Endodermal cell (in vitro differentiated cells): ENCODE measurements around the gene NUDT4B. TPM values are rescaled to one million over a fixed set of nuclear protein-coding genes. Genes with fewer than 3 reads are reported as not detected.
"Not testable (repeated sequence)": the region's sequence is repeated elsewhere in the genome, so short reads cannot be mapped to it uniquely, and the experiment has no call there.

Experiments
- DNase-seq: peaks from one replicate; pipeline ENCODE4 v3.0.0-alpha.2; 2017
- H3K27ac ChIP-seq: 2 replicates; pipeline ENCODE4 v1.5.1; 2013; ENCODE audit warnings: mild to moderate bottlenecking, low read depth, low read length, moderate library complexity
- H3K27me3 ChIP-seq: 2 replicates; pipeline ENCODE4 v1.6.1; 2013; ENCODE audit warnings: mild to moderate bottlenecking, low read length, moderate library complexity; ENCODE audit not compliant: insufficient read depth, control insufficient read depth, poor library complexity, severe bottlenecking
- H3K36me3 ChIP-seq: 2 replicates; pipeline ENCODE4 v1.7.0; 2013; ENCODE audit warnings: mild to moderate bottlenecking, low read length, moderate library complexity; ENCODE audit not compliant: control insufficient read depth, insufficient read depth
- H3K4me1 ChIP-seq: one replicate; pipeline ENCODE4 v1.7.0; 2013; ENCODE audit warnings: low read length; ENCODE audit not compliant: control insufficient read depth, insufficient read depth
- H3K4me3 ChIP-seq: 2 replicates; pipeline ENCODE4 v1.5.1; 2013; ENCODE audit warnings: mild to moderate bottlenecking, low read length, moderate library complexity
- H3K9ac ChIP-seq: 2 replicates; pipeline ENCODE4 v1.6.1; 2013; ENCODE audit warnings: mild to moderate bottlenecking, low read length, moderate library complexity; ENCODE audit not compliant: poor library complexity, severe bottlenecking; ENCODE audit errors: extremely low read depth
- H3K9me3 ChIP-seq: 2 replicates; pipeline ENCODE4 v1.6.1; 2013; ENCODE audit warnings: mild to moderate bottlenecking, low read length, moderate library complexity; ENCODE audit not compliant: control insufficient read depth
- H3K27ac Mint-ChIP-seq: 2 replicates; pipeline ENCODE4 v1.8.0; 2020; ENCODE audit warnings: mixed read lengths
- H3K27me3 Mint-ChIP-seq: 2 replicates; pipeline ENCODE4 v1.8.0; 2021; ENCODE audit warnings: mild to moderate bottlenecking, mixed read lengths; ENCODE audit not compliant: insufficient read depth
- H3K36me3 Mint-ChIP-seq: 2 replicates; pipeline ENCODE4 v1.8.0; 2020; ENCODE audit warnings: low read depth, mixed read lengths
- H3K4me1 Mint-ChIP-seq: 2 replicates; pipeline ENCODE4 v1.8.0; 2020; ENCODE audit warnings: mixed read lengths
- H3K4me3 Mint-ChIP-seq: 2 replicates; pipeline ENCODE4 v1.8.0; 2020; ENCODE audit warnings: mild to moderate bottlenecking, moderate library complexity, mixed read lengths
- H3K9me3 Mint-ChIP-seq: 2 replicates; pipeline ENCODE4 v1.8.0; 2020; ENCODE audit warnings: mild to moderate bottlenecking, mixed read lengths
- WGBS, 2 experiments: methylation state at CpG; one replicate each; pipeline versions ENCODE4 v1.1.5 to v1.1.7; 2013; ENCODE audit warnings: missing lambda C conversion rate in 2 of 2, mixed read lengths in 1 of 2; ENCODE audit not compliant: insufficient coverage in 1 of 2, insufficient read length in 1 of 2; 5-methylcytosine and 5-hydroxymethylcytosine counted together
- total RNA-seq, 2 donors: library from RNA; stranded (reverse); fragmentation: NEBNext Ultra II Directional in 1 of 2; extraction: Animal tissue kit (Norgen Biotek cat#: 25700) in 1 of 2; gene quantifications; 2 replicates in 1 of 2; 3 replicates in 1 of 2; pipeline ENCODE4 v1.2.1, GENCODE V29; 2021

Gene NUDT4B
- total RNA-seq, 2 donors from 2014 or later: 0.71 to 1.5 TPM

GRCh38 chr1:148758412-148758811 is 9.8 kb downstream of the NUDT4B start:
- not testable (repeated sequence) for H3K9me3 Mint-ChIP-seq, H3K27ac Mint-ChIP-seq, H3K27ac ChIP-seq, H3K9ac ChIP-seq, H3K4me1 Mint-ChIP-seq, H3K36me3 Mint-ChIP-seq, H3K27me3 ChIP-seq, H3K4me3 Mint-ChIP-seq, H3K27me3 Mint-ChIP-seq, H3K4me3 ChIP-seq, H3K4me1 ChIP-seq, DNase-seq, H3K36me3 ChIP-seq, H3K9me3 ChIP-seq
- no CpG with 5 or more reads among the region's 5 CpGs for WGBS, 2 experiments

DNA sequence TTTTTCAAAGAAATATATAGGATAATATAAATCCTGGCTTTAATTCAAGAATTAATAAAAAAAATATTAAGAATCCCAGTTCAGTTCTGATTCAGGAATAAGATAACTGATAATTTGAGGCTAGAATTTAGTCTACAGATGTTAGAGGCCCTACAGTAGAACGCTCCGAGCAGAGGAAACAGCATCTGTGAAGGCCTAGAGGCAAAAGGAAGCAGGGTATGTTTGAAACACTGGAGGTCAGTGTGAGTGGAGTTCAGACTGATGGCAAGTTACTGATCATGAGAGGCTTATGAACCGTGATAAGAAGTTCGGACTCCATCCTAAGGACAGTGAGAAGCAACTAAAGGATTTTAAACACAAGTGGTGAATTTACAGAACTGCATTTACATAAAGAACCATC is 10.4 kb downstream of the NUDT4B start:
- H3K27ac Mint-ChIP-seq, H3K9ac ChIP-seq, H3K27me3 ChIP-seq, H3K27me3 Mint-ChIP-seq, DNase-seq, H3K9me3 Mint-ChIP-seq, H3K27ac ChIP-seq, H3K36me3 ChIP-seq, H3K4me1 ChIP-seq, H3K4me3 ChIP-seq, H3K4me1 Mint-ChIP-seq, H3K4me3 Mint-ChIP-seq, H3K9me3 ChIP-seq, H3K36me3 Mint-ChIP-seq: not testable (repeated sequence)
- whole genome bisulfite sequencing, 2 experiments: no CpG with 5 or more reads among the region's 4 CpGs

DNA sequence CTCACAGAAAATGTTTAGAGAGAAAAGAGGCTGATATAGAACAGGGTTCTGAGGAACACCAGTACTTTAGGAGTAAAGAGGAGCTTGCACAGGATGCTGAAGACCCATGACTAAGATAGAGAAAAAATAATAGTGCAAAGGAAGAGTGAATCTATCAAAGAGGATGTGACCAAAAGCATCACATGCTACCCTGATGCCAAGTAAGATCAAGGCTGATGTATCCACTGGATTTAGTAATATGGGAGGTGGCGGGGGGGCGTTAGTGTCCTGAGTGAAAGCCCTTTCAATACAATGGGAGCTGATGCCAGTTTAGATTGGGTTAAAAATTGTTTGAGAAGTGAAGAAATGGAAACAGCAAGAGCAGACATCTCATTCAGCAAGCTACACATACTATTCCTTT is 11.2 kb downstream of the NUDT4B start:
- not testable (repeated sequence) for H3K4me3 ChIP-seq, H3K9ac ChIP-seq, H3K9me3 ChIP-seq, H3K27ac ChIP-seq, H3K9me3 Mint-ChIP-seq, DNase-seq, H3K4me3 Mint-ChIP-seq, H3K36me3 Mint-ChIP-seq, H3K27me3 Mint-ChIP-seq, H3K36me3 ChIP-seq, H3K27ac Mint-ChIP-seq, H3K4me1 ChIP-seq, H3K27me3 ChIP-seq, H3K4me1 Mint-ChIP-seq
- WGBS, 2 experiments: 83% methylated on average over 2 of the region's 2 CpGs; no CpG with 5 or more reads in 1 of the 2 experiments

- not testable (repeated sequence) for H3K4me3 ChIP-seq, DNase-seq, H3K4me3 Mint-ChIP-seq, H3K4me1 Mint-ChIP-seq, H3K27me3 Mint-ChIP-seq, H3K4me1 ChIP-seq, H3K36me3 ChIP-seq, H3K9me3 Mint-ChIP-seq, H3K9ac ChIP-seq, H3K27ac ChIP-seq, H3K9me3 ChIP-seq, H3K27me3 ChIP-seq, H3K36me3 Mint-ChIP-seq, H3K27ac Mint-ChIP-seq
- no CpG with 5 or more reads among the region's 1 CpG for WGBS, 2 experiments
Observed at GRCh38 chr1:148760206-148760605, 11.6 kb downstream of the NUDT4B start.

GRCh38 chr1:148761360-148761759 is 12.8 kb downstream of the NUDT4B start:
- H3K4me3 Mint-ChIP-seq, H3K4me1 Mint-ChIP-seq: not testable (repeated sequence)

DNA sequence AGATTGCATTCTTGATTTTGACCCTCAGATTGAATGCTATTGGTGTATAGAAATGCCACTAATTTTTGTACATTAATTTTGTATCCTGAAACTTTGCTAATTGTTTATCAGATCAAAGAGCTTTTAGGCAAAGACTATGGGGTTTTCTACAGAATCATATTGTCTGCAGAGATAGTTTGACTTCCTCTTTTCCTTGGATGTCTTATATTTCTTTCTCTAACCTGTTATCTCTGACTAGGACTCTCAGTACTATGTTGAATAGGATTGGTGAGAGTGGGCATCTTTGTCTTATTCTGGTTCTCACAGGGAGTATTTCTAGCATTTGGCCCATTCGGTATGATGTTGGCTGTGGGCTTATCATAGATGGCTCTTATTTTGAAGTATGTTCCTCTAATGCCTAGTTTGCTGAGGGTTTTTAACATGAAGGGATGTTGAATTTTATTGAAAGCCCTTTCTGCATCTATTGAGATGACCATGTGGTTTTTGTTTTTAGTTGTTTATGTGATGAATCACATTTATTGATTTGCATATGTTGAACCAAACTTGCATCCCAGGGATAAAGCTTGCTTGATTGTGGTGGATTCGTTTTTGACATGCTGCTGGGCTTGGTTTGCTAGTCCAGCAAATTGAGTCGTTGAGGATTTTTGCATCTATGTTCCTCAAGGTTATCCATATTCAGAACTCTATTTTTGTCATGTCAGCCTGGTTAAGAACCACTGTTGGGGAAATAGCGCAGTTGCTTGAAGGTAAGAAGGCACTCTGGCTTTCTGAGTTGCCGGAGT is 16.9 kb downstream of the NUDT4B start:
- H3K27me3 ChIP-seq, H3K27ac ChIP-seq, H3K4me3 ChIP-seq, H3K9me3 Mint-ChIP-seq, H3K9me3 ChIP-seq, H3K27me3 Mint-ChIP-seq, H3K36me3 Mint-ChIP-seq, H3K9ac ChIP-seq, H3K4me1 Mint-ChIP-seq, H3K4me1 ChIP-seq, H3K27ac Mint-ChIP-seq, DNase-seq, H3K36me3 ChIP-seq, H3K4me3 Mint-ChIP-seq: not testable (repeated sequence)
- no CpG with 5 or more reads among the region's 5 CpGs for WGBS, 2 experiments

More at GRCh38 chr1:148761360-148761759, 12.8 kb downstream of the NUDT4B start:
- not testable (repeated sequence) for DNase-seq, H3K4me3 ChIP-seq, H3K27ac Mint-ChIP-seq, H3K9ac ChIP-seq, H3K27me3 Mint-ChIP-seq, H3K27ac ChIP-seq, H3K36me3 ChIP-seq, H3K27me3 ChIP-seq, H3K4me1 ChIP-seq, H3K9me3 Mint-ChIP-seq, H3K36me3 Mint-ChIP-seq, H3K9me3 ChIP-seq

DNA sequence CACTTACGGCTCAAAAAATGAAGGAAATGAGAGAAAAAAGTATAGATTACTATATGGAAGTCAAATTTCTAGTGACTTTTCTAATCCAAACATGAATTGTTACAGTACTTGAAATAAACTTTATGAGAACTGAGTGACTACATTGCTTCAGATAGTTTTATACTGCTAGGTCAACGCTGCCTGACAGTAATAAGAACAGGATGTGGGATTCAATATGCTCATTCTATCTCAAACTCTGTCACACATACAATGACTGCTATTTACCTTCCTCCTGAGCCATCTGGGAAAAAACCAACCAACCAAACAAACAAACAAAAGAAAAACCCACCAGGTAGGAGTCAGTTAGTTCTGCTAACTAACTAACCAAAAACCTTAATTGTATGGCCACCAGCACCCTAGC is 20.0 kb downstream of the NUDT4B start:
- not testable (repeated sequence) for H3K4me3 ChIP-seq, H3K27ac ChIP-seq, H3K4me3 Mint-ChIP-seq, H3K9me3 ChIP-seq, DNase-seq, H3K27ac Mint-ChIP-seq, H3K36me3 Mint-ChIP-seq, H3K36me3 ChIP-seq, H3K27me3 ChIP-seq, H3K27me3 Mint-ChIP-seq, H3K9ac ChIP-seq, H3K4me1 Mint-ChIP-seq, H3K4me1 ChIP-seq, H3K9me3 Mint-ChIP-seq
- no CpG with 5 or more reads among the region's 2 CpGs for WGBS, 2 experiments
